Fibroblast of villous mesenchyme (primary cell): ENCODE measurements around the gene VWCE. TPM values are rescaled to one million over a fixed set of nuclear protein-coding genes. Genes with fewer than 3 reads are reported as not detected.

Source experiments
- DNase-seq: peaks from one replicate; pipeline ENCODE4 v3.0.0-alpha.2; 2010; ENCODE audit warnings: low read depth
- H3K4me3 ChIP-seq: 2 replicates; pipeline ENCODE4 v1.5.1; 2011; ENCODE audit warnings: low read depth, mild to moderate bottlenecking, low read length
- CTCF ChIP-seq: IDR thresholded peaks from 2 replicates; pipeline ENCODE4 v1.5.1; 2012; ENCODE audit warnings: low read depth, mild to moderate bottlenecking, low read length; ENCODE audit not compliant: insufficient read depth
- total RNA-seq: library from RNA; depleted of rRNA; stranded (reverse); fragments of >200 nt; gene quantifications from 2 replicates; pipeline ENCODE4 v1.2.3, GENCODE V29; 2012

Gene VWCE
- total RNA-seq, 1 donor, result 2.2 TPM

GRCh38 chr11:61295596-61295926 is 445 bp upstream of the VWCE start:
- peak overlapping the region; percentile 63 for H3K4me3 ChIP-seq
- TF ChIP-seq CTCF, result no peak
- DNase-seq, result no peak

GRCh38 chr11:61293867-61294716 is 1.0 kb downstream of the VWCE start:
- DNase-seq, result peak; percentile 40
- TF ChIP-seq CTCF, result no peak
- H3K4me3 ChIP-seq, result peak overlapping the region; percentile 63

GRCh38 chr11:61292356-61292755 is 2.8 kb downstream of the VWCE start:
- no peak overlapping the region for H3K4me3 ChIP-seq
- no peak for DNase-seq
- TF ChIP-seq CTCF, result no peak

- TF ChIP-seq CTCF, result peak; percentile 5
- no peak overlapping the region for H3K4me3 ChIP-seq
- no peak for DNase-seq
Measured at GRCh38 chr11:61290905-61291690, 4.0 kb downstream of the VWCE start.

DNA sequence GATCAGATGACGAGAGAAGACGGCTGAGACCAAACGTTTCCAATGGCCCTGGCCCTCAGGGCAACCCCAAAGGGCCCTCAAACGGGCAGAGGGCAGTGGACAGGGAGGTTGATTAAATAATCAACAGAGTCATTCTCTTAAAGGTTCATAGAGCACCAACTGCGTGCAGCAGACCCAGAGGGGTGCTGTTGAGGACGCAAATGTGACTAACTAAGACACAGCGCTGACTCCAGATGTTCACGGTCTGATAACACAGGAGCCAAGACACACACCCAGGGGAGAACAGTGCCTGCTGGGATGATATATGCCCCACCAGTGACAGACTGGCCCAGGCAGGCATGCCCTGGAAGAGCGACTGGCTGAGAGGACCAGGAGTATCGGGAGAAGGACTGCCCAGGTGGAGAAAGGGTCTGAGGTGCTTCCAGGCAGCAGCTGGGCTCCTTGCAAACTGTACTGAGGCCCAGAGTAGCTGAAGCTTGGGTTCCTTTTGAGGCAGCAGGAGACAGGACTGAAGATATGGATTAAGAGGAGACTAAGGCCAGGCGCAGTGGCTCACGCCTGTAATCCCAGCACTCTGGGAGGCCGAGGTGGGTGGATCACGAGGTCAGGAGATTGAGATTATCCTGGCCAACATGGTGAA is 7.7 kb downstream of the VWCE start:
- TF ChIP-seq CTCF, result no peak
- H3K4me3 ChIP-seq, result no peak overlapping the region
- DNase-seq, result no peak

- H3K4me3 ChIP-seq, result no peak overlapping the region
- TF ChIP-seq CTCF, result no peak
- DNase-seq, result no peak
Measured at GRCh38 chr11:61283613-61284012, 11.5 kb downstream of the VWCE start.
